B cell (primary cell): ENCODE data around the gene ZDHHC7. TPM values are rescaled to one million over a fixed set of nuclear protein-coding genes. Genes with fewer than 3 reads are reported as not detected.

ENCODE experiments used
- ATAC-seq: fragments of 200-7000 bp; cut with Tn5 transposase; one replicate; pipeline ENCODE4 v1.10.0; 2021; ENCODE audit warnings: low read depth, mild to moderate bottlenecking, moderate number of reproducible peaks, moderate library complexity
- CTCF ChIA-PET: fragments of 350-600 bp; sonication (Branson Sonifier 250); formaldehyde crosslinking; loops from one replicate; lab custom pipeline; 2021; ENCODE audit warnings: antibody characterized with exemption, inconsistent platforms; lab: Charles Lee
- POLR2A ChIA-PET: fragments of 350-600 bp; sonication (Branson Sonifier 250); formaldehyde crosslinking; loops from one replicate; lab custom pipeline; 2021; ENCODE audit warnings: antibody characterized with exemption; lab: Charles Lee
- DNase-seq: peaks from one replicate; pipeline ENCODE4 v3.0.0; 2013
- H2AFZ ChIP-seq: 2 replicates; pipeline ENCODE4 v1.6.1; 2012; ENCODE audit warnings: mild to moderate bottlenecking, low read depth, low read length; ENCODE audit not compliant: insufficient read depth, poor library complexity, severe bottlenecking
- H3K27ac ChIP-seq, 2 donors: 1 replicate in 1 of 2; 2 replicates in 1 of 2; pipeline ENCODE4 v1.5.1; 2012 to 2013; ENCODE audit warnings: low read length in 2 of 2, mild to moderate bottlenecking in 2 of 2, moderate library complexity in 1 of 2
- H3K27me3 ChIP-seq, 4 experiments: fragments of 200-600 bp in 1 of 4; sonication (generic) in 1 of 4; replicated peaks in 1 of 4; 1 replicate in 2 of 4; 2 replicates in 2 of 4; pipeline versions ENCODE4 v1.6.1 to v1.7.0; 2013 to 2016; ENCODE audit warnings: low read length in 3 of 4, mild to moderate bottlenecking in 2 of 4, mixed read lengths in 1 of 4, moderate library complexity in 1 of 4; ENCODE audit not compliant: insufficient read depth in 4 of 4, control insufficient read depth in 3 of 4; ENCODE audit errors: control extremely low read depth in 1 of 4
- H3K36me3 ChIP-seq, 2 experiments: replicated peaks in 1 of 2; 1 replicate in 1 of 2; 2 replicates in 1 of 2; pipeline versions ENCODE4 v1.6.1 to v1.7.1; 2013; ENCODE audit warnings: low read length in 1 of 2; ENCODE audit not compliant: insufficient read depth in 2 of 2, control insufficient read depth in 1 of 2; ENCODE audit errors: control extremely low read depth in 1 of 2, extremely low read depth in 1 of 2
- H3K4me1 ChIP-seq, 2 donors: fragments of 200-600 bp in 1 of 2; sonication (generic) in 1 of 2; 1 replicate in 1 of 2; 2 replicates in 1 of 2; pipeline versions ENCODE4 v1.5.1 to v1.6.1; 2013 to 2017; ENCODE audit warnings: low read length in 2 of 2; ENCODE audit not compliant: control insufficient read depth in 2 of 2, insufficient read depth in 2 of 2
- H3K4me2 ChIP-seq: replicated peaks from 2 replicates; pipeline ENCODE3; 2012; ENCODE audit warnings: mild to moderate bottlenecking, low read depth, low read length; ENCODE audit not compliant: poor library complexity, severe bottlenecking
- H3K4me3 ChIP-seq, 5 experiments: fragments of 200-600 bp in 1 of 5; sonication (generic) in 1 of 5; 1 replicate in 3 of 5; 2 replicates in 2 of 5; pipeline versions ENCODE4 v1.5.1 to v1.7.0; 2011 to 2016; ENCODE audit warnings: low read length in 4 of 5, mild to moderate bottlenecking in 4 of 5, low read depth in 2 of 5, control low read depth in 1 of 5, moderate library complexity in 1 of 5; ENCODE audit not compliant: insufficient read depth in 1 of 5; ENCODE audit errors: control extremely low read depth in 1 of 5, extremely low read depth in 1 of 5
- H3K79me2 ChIP-seq: fragments of 200-600 bp; sonication (generic); one replicate; pipeline ENCODE4 v1.6.0; 2016; ENCODE audit warnings: low read length; ENCODE audit not compliant: control insufficient read depth, insufficient read depth
- H3K9ac ChIP-seq: fragments of 200-600 bp; sonication (generic); 2 replicates; pipeline ENCODE4 v1.6.1; 2017; ENCODE audit warnings: mild to moderate bottlenecking, low read length, moderate library complexity
- H3K9me3 ChIP-seq, 3 donors: one replicate each; pipeline versions ENCODE4 v1.6.1 to v1.7.1; 2013; ENCODE audit warnings: low read length in 2 of 3; ENCODE audit not compliant: control insufficient read depth in 2 of 3, insufficient read depth in 1 of 3; ENCODE audit errors: control extremely low read depth in 1 of 3
- H4K20me1 ChIP-seq: 2 replicates; pipeline ENCODE4 v1.6.0; 2012; ENCODE audit warnings: mild to moderate bottlenecking, low read length; ENCODE audit not compliant: insufficient read depth, control insufficient read depth, poor library complexity, severe bottlenecking
- H3K27ac Mint-ChIP-seq: one replicate; pipeline ENCODE4 v1.8.0; 2021; ENCODE audit warnings: mixed read lengths
- H3K27me3 Mint-ChIP-seq: one replicate; pipeline ENCODE4 v1.8.0; 2021; ENCODE audit warnings: mixed read lengths
- H3K4me1 Mint-ChIP-seq: one replicate; pipeline ENCODE4 v1.8.0; 2021; ENCODE audit warnings: mixed read lengths
- H3K4me3 Mint-ChIP-seq: one replicate; pipeline ENCODE4 v1.8.0; 2021; ENCODE audit warnings: mixed read lengths
- H3K9me3 Mint-ChIP-seq: one replicate; pipeline ENCODE4 v1.8.0; 2022; ENCODE audit warnings: mixed read lengths; ENCODE audit not compliant: insufficient read depth
- CTCF ChIP-seq: fragments of 200-600 bp; IDR thresholded peaks from one replicate; pipeline ENCODE4 v1.8.0; 2022; ENCODE audit warnings: antibody characterized with exemption, mild to moderate bottlenecking
- EZH2 ChIP-seq: IDR thresholded peaks from 2 replicates; pipeline ENCODE4 v1.6.1; 2012; ENCODE audit warnings: borderline replicate concordance, low read depth, mild to moderate bottlenecking, moderate library complexity, low read length; ENCODE audit not compliant: insufficient read depth, poor library complexity, severe bottlenecking
- WGBS: methylation state at CpG from one replicate; pipeline ENCODE4 v1.1.5; 2013; ENCODE audit warnings: missing lambda C conversion rate; ENCODE audit not compliant: insufficient coverage; 5-methylcytosine and 5-hydroxymethylcytosine counted together
- intact Hi-C: fragments of 100-400 bp; cut with micrococcal nuclease; formaldehyde crosslinking; loops from one replicate; pipeline ENCODE4 v1.10.0; 2022
- polyA plus RNA-seq: library from polyadenylated mRNA; depleted of rRNA; stranded (reverse); fragments of >200 nt; gene quantifications from 2 replicates; pipeline ENCODE4 v1.2.3, GENCODE V29; 2012
- total RNA-seq, 2 donors: library from RNA; stranded (reverse); fragments of 120-200 nt in 1 of 2; gene quantifications; 1 replicate in 1 of 2; 2 replicates in 1 of 2; pipeline versions ENCODE4 v1.2.3 to v1.2.4, GENCODE V29; 2013 to 2022

ZDHHC7 gene
- total and polyA plus RNA-seq, 2 donors (not counting 1 experiment from before 2014, with no cell fraction given): 25.2 to 36.1 TPM

- no peaks in the 10 kb centered on the region for H3K4me1 ChIP-seq
- POLR2A ChIA-PET: no interaction called here
Measured at GRCh38 chr16:84982434-84982833, 28.9 kb downstream of the ZDHHC7 start.

GRCh38 chr16:84979516-84979915 lies 31.8 kb downstream of the ZDHHC7 start:
- no peaks in the 10 kb centered on the region for H3K9me3 ChIP-seq
- no peaks in the 10 kb centered on the region for H3K79me2 ChIP-seq
- no peak for ATAC-seq
- no peak for TF ChIP-seq EZH2
- no peak for TF ChIP-seq CTCF
- no peak overlapping the region for H3K4me2 ChIP-seq
- Mint-ChIP-seq H3K27me3 (no peaks in the 10 kb centered on the region), H3K4me1 (no peaks in the 10 kb centered on the region), H3K4me3 (no peak overlapping the region), H3K9me3 (no peaks in the 10 kb centered on the region), H3K27ac (no peak overlapping the region)
- DNase-seq: no peak
- H3K9ac ChIP-seq: no peak overlapping the region
- H3K4me1 ChIP-seq: no peaks in the 10 kb centered on the region
- no peaks in the 10 kb centered on the region for H3K27me3 ChIP-seq
- H3K36me3 ChIP-seq: peaks cover 10 to 64% of the 10 kb centered on the region in 2 experiments
- H2AFZ ChIP-seq: no peak overlapping the region
- CTCF ChIA-PET: interaction anchor here (1.0 kb wide), 1 partner anchor 10 kb away, joined by 4 read pairs; no protein-coding TSS in a partner anchor
- H3K27ac ChIP-seq: no peak overlapping the region
- 100% methylated on average over 1 of the region's 4 CpGs for WGBS
- H4K20me1 ChIP-seq: peaks cover 12% of the 10 kb centered on the region
- intact Hi-C loops: no loop called here
- POLR2A ChIA-PET: no interaction called here
- H3K4me3 ChIP-seq: no peak overlapping the region

More at GRCh38 chr16:84982434-84982833, 28.9 kb downstream of the ZDHHC7 start:
- no peak overlapping the region for H3K9ac ChIP-seq
- H3K27ac ChIP-seq: no peak overlapping the region
- peaks cover 2 to 51% of the 10 kb centered on the region in 2 experiments for H3K36me3 ChIP-seq
- H3K27me3 Mint-ChIP-seq: no peaks in the 10 kb centered on the region
- H3K9me3 ChIP-seq: no peaks in the 10 kb centered on the region
- no peak overlapping the region for H3K4me2 ChIP-seq
- H3K27me3 ChIP-seq: no peaks in the 10 kb centered on the region
- intact Hi-C loops: no loop called here
- H3K4me3 Mint-ChIP-seq: no peak overlapping the region
- H4K20me1 ChIP-seq: peaks cover 18% of the 10 kb centered on the region
- DNase-seq (no peak), ATAC-seq (no peak)
- H3K4me3 ChIP-seq: no peak overlapping the region
- H2AFZ ChIP-seq: no peak overlapping the region
- H3K9me3 Mint-ChIP-seq: no peaks in the 10 kb centered on the region
- 80% methylated on average over 9 of the region's 9 CpGs for WGBS
- H3K27ac Mint-ChIP-seq: no peak overlapping the region
- H3K79me2 ChIP-seq: peaks cover 6% of the 10 kb centered on the region
- no peaks in the 10 kb centered on the region for H3K4me1 Mint-ChIP-seq
- CTCF ChIA-PET: interaction anchor here (0.9 to 2.5 kb wide), 4 partner anchors 11 to 104 kb away, joined by 3 to 10 read pairs (median 4); no protein-coding TSS in a partner anchor
- no peak for TF ChIP-seq EZH2
- TF ChIP-seq CTCF: no peak
